Esophagus squamous epithelium (tissue), 4 donors: ENCODE data around the gene GSTM3.

Source experiments
- CTCF ChIP-seq, 6 experiments: fragments of 450-650 bp in 4 of 6; fragments of 200-600 bp in 2 of 6; sonication (generic) in 2 of 6; IDR thresholded peaks; one replicate each; pipeline ENCODE4 v1.5.1; 2016 to 2019; ENCODE audit warnings: antibody characterized with exemption in 6 of 6, mild to moderate bottlenecking in 4 of 6, moderate library complexity in 4 of 6
- POLR2A ChIP-seq, 4 donors: fragments of 450-650 bp; IDR thresholded peaks; one replicate each; pipeline ENCODE4 v1.6.1; 2017; ENCODE audit warnings: antibody characterized with exemption in 4 of 4, mild to moderate bottlenecking in 4 of 4, moderate library complexity in 3 of 4

- TF ChIP-seq POLR2A (IDR thresholded peaks at IDR 0.05), result no peak
- no peak for TF ChIP-seq CTCF (IDR thresholded peaks at IDR 0.05)
Observed at GRCh38 chr1:109789551-109790180, 48.8 kb upstream of the GSTM3 start.
